ENCODE measurements around the gene FABP6.

The FABP6 gene

GRCh38 chr5:160263326-160263855, 34.1 kb downstream of the FABP6 start:
- DNase-seq, result no peak

GRCh38 chr5:160266044-160266443, 36.7 kb downstream of the FABP6 start:
- no peak for DNase-seq

DNA sequence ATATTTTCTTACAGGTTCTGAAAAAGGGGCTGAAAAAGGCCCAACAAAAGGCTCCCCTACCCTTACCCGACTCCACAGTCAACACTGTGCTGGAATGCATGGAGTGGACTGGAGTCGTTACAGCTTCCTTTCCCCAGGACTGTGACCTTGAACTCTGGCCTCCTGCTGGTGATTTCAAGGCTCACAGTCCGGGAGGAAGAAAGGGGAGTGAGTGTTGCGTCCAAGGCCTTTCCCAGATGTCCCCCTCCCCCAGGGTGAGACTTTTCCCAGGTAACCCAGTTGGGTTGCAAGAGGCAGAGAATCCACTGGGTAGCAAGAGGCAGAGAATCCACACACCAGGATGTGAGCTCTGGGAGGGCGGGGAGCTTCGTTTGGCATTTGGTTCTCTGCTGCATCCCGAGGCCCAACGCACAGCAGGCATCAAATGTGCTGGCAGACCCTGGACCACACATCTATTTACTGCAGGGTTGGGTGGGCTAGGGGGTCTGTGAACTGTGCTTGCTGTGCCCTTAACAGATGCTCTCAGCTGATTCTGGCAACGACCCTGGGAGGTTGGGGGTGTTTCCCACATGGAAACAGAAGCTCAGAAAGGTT, 37.5 kb downstream of the FABP6 start:
- DNase-seq, result no peak

DNA sequence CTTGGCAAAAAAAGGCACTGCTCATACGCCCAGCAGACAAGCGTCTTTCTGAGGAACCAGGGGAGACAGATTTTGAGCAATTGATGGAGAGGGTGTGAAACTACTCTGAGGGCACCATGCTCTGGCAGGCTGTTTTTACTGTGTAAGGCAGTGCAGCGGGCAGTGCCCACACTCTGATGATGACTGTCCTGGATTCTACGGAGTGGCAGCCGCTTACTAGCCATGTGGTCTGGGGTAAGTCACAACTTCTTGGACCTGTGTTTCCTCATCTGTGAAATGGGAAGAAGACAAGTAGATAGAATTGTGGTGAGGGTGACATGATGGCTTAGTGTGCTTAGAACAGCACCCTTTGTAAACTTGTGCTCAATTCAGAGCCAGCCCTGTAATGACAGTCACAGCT, 38.8 kb downstream of the FABP6 start:
- DNase-seq, result no peak

DNA sequence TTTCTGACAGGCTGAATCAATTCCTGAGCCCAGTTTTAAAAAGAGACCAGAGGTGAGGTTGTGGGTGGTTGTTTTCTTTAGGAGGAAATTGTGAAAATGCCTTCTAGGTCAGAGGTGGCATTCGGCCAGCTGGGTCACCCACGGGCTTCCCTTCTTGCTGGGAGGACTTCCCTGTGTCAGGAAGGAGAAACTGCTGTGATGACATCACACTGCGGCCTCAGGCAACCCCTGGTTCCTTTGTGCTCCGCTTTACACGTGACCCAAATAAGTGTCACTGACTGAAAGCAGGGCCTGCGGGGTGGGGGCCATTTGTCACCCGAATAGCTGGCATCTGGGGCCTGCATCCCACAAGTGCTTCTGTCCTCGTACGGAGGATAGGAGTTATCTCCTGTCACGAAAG, 39.7 kb downstream of the FABP6 start:
- DNase-seq, result no peak

GRCh38 chr5:160270704-160271103, 41.4 kb downstream of the FABP6 start:
- no peak for DNase-seq

- DNase-seq, result no peak
Observed at GRCh38 chr5:160271396-160271795, 42.1 kb downstream of the FABP6 start.

GRCh38 chr5:160271836-160272235, 42.5 kb downstream of the FABP6 start:
- no peak for DNase-seq

GRCh38 chr5:160272264-160272663, 43.0 kb downstream of the FABP6 start:
- DNase-seq, result no peak

DNA sequence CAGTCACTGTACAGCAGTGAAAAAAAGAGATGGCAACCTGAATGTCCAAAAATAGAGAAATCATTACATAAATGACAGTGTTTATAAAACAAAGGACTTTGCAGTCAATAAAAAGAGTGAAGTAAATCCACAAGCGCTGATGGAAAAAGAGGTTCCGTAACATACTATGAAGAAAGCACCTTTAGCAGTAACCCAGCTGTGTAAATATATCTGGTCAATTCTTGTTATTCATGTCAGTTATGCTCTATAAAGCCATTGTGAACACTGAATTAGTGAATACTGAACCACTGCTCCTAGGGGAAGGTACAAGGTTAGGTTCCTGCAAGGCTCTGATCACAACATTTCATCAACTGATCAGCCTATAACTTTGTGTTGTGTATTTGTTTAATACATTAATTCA, 43.6 kb downstream of the FABP6 start:
- DNase-seq, result no peak

GRCh38 chr5:160274483-160274931, 45.2 kb downstream of the FABP6 start:
- DNase-seq, result no peak

GRCh38 chr5:160278343-160278742, 49.0 kb downstream of the FABP6 start:
- DNase-seq, result no peak

DNA sequence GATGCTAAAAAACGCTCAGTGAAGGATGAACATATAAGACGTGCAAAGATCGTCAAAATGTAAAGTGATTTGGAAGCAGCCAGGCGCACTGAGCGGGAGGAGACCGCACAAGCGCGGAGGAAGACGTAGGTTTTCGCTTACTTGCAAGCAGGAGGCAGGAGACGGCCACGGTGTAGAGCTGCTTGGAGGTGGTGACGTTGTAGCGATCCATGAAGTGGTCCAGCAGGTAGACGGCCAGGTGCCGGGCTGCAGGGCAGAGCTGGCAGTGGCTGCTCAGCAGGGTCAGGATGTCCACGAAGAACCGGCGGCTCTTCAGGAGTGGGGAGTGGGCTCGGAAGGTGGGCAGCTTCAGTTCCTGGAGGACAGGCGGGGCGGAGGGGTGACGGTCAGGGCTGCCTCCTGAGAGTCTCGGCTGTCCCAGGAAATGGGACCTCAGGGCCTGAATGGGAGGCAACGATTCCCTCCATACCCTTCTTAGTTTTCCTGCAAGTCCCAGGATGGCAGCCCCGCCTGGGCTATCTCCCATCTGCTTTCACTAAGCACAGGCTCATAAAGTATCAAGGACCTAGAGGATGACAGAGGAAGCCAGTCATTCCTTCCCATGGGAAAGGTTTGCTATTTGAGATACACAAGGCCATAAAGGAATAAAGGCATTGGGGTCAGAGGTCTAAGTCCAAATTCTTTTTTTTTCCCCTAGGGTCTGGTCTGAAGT, 51.2 kb downstream of the FABP6 start:
- DNase-seq, result no peak

DNA sequence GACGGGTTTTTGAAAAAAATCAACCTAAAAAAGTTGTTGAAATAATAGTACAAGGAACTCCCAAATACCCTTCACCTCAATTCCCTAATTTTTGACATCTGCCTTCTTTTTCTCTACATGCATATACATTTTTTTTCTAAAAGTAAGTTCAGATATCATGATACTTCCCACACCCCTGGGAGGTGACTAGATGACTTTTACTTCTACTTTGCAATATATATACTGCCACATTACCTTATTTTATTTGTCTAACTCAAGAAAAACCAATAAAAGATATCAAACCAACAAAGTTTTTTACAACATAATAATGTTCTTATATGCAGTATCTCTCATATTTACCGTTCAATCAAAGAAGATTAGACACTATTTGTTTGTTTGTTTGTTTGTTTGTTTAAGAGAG, 52.0 kb downstream of the FABP6 start:
- no peak for DNase-seq

DNA sequence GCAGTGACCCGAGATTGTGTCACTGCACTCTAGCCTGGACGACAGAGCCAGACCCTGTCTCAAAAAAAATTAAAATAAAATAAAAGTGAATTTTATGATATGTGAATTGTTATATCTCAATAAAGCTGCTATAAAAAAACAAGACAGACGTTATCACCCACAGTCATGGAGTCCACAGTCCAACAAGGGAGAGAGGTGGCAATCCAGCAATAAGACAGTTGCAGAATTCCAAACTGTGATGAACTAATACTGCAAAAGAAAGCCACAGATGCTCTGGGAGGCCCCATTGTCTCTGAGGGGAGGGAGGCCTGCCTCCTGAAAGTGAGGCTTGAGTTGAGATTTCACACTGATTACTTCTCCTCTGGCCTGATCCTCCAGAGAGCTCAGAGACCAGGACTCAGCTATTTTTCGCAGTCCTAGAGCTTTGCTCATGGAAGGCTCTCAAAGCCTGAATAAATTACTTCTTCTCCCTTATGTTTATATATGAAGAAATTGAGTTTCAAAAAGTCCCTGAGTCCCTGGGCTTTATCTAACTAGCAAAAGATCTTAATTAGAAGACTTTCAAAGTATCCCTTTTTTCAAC, 55.1 kb downstream of the FABP6 start:
- DNase-seq, result no peak

GRCh38 chr5:160285316-160285715, 56.0 kb downstream of the FABP6 start:
- DNase-seq, result no peak

DNA sequence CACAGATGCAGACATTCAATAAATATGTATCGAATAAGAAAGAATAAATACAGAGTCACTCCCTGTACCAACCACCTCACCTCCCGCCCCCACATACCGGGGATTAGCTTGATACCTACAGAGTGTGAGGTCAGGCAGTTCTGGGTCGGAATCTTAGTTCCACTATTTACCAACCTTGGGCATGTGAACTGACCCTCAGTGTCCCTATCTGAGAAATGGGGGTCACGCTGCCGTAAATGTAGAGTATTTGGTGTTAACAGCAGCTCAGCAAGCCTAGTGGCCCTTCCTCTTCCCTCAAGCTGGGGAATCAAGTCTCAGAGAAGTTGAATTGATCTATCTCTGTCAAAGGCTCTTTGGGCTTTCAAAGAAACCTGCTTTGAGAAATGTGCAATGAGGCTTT, 57.6 kb downstream of the FABP6 start:
- no peak for DNase-seq

- peak; percentile 10 for DNase-seq
Observed at GRCh38 chr5:160287378-160288051, 58.2 kb downstream of the FABP6 start.

Data from T1000 (cell line).